Panc1 (cell line): ENCODE results near the gene ADK. TPM values are rescaled to one million over a fixed set of nuclear protein-coding genes. Genes with fewer than 3 reads are reported as not detected.

Experiments
- ATAC-seq: fragments of 200-7000 bp; cut with Tn5 transposase; 2 replicates; pipeline ENCODE4 v1.9.1; 2020; ENCODE audit warnings: mild to moderate bottlenecking, moderate library complexity
- BruUV-seq: library from RNA; stranded (reverse); fragments of 400-500 nt; replicated peaks from 2 replicates; lab custom pipeline; 2021; lab: Mats Ljungman, UMichigan
- CTCF ChIA-PET: fragments of 300-600 bp; sonication (Branson Sonifier 250); formaldehyde crosslinking; loops from one replicate; lab custom pipeline; 2022; ENCODE audit warnings: antibody characterized with exemption; lab: Charles Lee
- POLR2A ChIA-PET: fragments of 300-600 bp; sonication (Branson Sonifier 250); formaldehyde crosslinking; loops from one replicate; lab custom pipeline; 2022; ENCODE audit warnings: antibody characterized with exemption; lab: Charles Lee
- DNase-seq: peaks from one replicate; pipeline ENCODE4 v3.0.0-alpha.2; 2010; ENCODE audit warnings: low read depth, low spot score
- H3K27ac ChIP-seq: 2 replicates; pipeline ENCODE4 v1.5.1; 2011; ENCODE audit warnings: mild to moderate bottlenecking, low read length, inconsistent platforms
- H3K27me3 ChIP-seq: fragments of 200-500 bp; sonication (Bioruptor generic); 2 replicates; pipeline ENCODE4 v1.6.0; 2014; ENCODE audit warnings: low read length, inconsistent platforms; ENCODE audit not compliant: control insufficient read depth, insufficient read depth
- H3K36me3 ChIP-seq: fragments of 200-500 bp; sonication (Bioruptor generic); 2 replicates; pipeline ENCODE4 v1.5.1; 2014; ENCODE audit warnings: inconsistent platforms, mild to moderate bottlenecking, low read length, moderate library complexity; ENCODE audit not compliant: control insufficient read depth, insufficient read depth
- H3K4me1 ChIP-seq: 2 replicates; pipeline ENCODE4 v1.5.1; 2011; ENCODE audit warnings: inconsistent platforms, mild to moderate bottlenecking, low read length, moderate library complexity; ENCODE audit not compliant: control insufficient read depth, insufficient read depth
- H3K4me3 ChIP-seq, 2 experiments: 2 replicates each; pipeline ENCODE4 v1.5.1; 2011 to 2012; ENCODE audit warnings: low read depth in 2 of 2, low read length in 2 of 2, mild to moderate bottlenecking in 2 of 2, inconsistent platforms in 1 of 2, moderate library complexity in 1 of 2
- H3K9me3 ChIP-seq: fragments of 200-500 bp; sonication (Bioruptor generic); 2 replicates; pipeline ENCODE4 v1.5.1; 2014; ENCODE audit warnings: low read depth, mild to moderate bottlenecking, inconsistent platforms, low read length, moderate library complexity; ENCODE audit not compliant: control insufficient read depth, insufficient read depth
- POLR2AphosphoS5 ChIP-seq: IDR thresholded peaks from 2 replicates; pipeline ENCODE4 v1.6.1; 2012; ENCODE audit warnings: mild to moderate bottlenecking, low read depth, low read length, moderate library complexity
- SIN3A ChIP-seq: IDR thresholded peaks from 2 replicates; pipeline ENCODE4 v1.6.1; 2012; ENCODE audit warnings: low read depth, mild to moderate bottlenecking, low read length, moderate library complexity, borderline replicate concordance; ENCODE audit not compliant: insufficient read depth
- TCF7L2 ChIP-seq: IDR thresholded peaks from 2 replicates; pipeline ENCODE4 v1.6.1; 2011; ENCODE audit warnings: mild to moderate bottlenecking, low read depth, low read length, inconsistent platforms
- in situ Hi-C: cut with HindIII; loops from 2 replicates; pipeline ENCODE4 v1.10.0; 2016; ENCODE audit warnings: low sequenced_read_pairs, low pct_unique_long_range_greater_than_20kb
- intact Hi-C: fragments of 100-400 bp; cut with micrococcal nuclease; formaldehyde crosslinking; loops from one replicate; pipeline ENCODE4 v1.10.0; 2022; ENCODE audit not compliant: unreplicated experiment
- total RNA-seq: library from RNA; stranded (reverse); gene quantifications from one replicate; pipeline ENCODE4 v1.2.1, GENCODE V29; 2021; ENCODE audit not compliant: unreplicated experiment
- TF ChIP-seq, protein P1 (sequence below): fragments of 450-650 bp; IDR thresholded peaks from 2 replicates; pipeline ENCODE4 v1.5.1; 2017; ENCODE audit warnings: mild to moderate bottlenecking
- TF ChIP-seq, protein P2 (sequence below), 2 experiments: IDR thresholded peaks; 2 replicates each; pipeline ENCODE4 v1.6.1; 2011 to 2012; ENCODE audit warnings: low read depth in 2 of 2, control low read depth in 1 of 2, low read length in 1 of 2, mild to moderate bottlenecking in 1 of 2, moderate library complexity in 1 of 2; ENCODE audit not compliant: insufficient read depth in 1 of 2

The ADK gene
- total RNA-seq, 1 experiment from 2014 or later, result 64.5 TPM

- no peak for ATAC-seq
- intact Hi-C loops, result no loop called here
- no peaks in the 10 kb centered on the region for H3K4me1 ChIP-seq
- BruUV-seq, result no TSS peak
- in situ Hi-C loops, result no loop called here
- no peak overlapping the region for H3K4me3 ChIP-seq
- no peak for DNase-seq
- H3K9me3 ChIP-seq, result no peaks in the 10 kb centered on the region
- TF ChIP-seq, protein P1, sequence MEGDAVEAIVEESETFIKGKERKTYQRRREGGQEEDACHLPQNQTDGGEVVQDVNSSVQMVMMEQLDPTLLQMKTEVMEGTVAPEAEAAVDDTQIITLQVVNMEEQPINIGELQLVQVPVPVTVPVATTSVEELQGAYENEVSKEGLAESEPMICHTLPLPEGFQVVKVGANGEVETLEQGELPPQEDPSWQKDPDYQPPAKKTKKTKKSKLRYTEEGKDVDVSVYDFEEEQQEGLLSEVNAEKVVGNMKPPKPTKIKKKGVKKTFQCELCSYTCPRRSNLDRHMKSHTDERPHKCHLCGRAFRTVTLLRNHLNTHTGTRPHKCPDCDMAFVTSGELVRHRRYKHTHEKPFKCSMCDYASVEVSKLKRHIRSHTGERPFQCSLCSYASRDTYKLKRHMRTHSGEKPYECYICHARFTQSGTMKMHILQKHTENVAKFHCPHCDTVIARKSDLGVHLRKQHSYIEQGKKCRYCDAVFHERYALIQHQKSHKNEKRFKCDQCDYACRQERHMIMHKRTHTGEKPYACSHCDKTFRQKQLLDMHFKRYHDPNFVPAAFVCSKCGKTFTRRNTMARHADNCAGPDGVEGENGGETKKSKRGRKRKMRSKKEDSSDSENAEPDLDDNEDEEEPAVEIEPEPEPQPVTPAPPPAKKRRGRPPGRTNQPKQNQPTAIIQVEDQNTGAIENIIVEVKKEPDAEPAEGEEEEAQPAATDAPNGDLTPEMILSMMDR, result no peak
- no peak for TF ChIP-seq SIN3A
- TF ChIP-seq TCF7L2, result no peak
- no peak for TF ChIP-seq POLR2AphosphoS5
- TF ChIP-seq, protein P2, sequence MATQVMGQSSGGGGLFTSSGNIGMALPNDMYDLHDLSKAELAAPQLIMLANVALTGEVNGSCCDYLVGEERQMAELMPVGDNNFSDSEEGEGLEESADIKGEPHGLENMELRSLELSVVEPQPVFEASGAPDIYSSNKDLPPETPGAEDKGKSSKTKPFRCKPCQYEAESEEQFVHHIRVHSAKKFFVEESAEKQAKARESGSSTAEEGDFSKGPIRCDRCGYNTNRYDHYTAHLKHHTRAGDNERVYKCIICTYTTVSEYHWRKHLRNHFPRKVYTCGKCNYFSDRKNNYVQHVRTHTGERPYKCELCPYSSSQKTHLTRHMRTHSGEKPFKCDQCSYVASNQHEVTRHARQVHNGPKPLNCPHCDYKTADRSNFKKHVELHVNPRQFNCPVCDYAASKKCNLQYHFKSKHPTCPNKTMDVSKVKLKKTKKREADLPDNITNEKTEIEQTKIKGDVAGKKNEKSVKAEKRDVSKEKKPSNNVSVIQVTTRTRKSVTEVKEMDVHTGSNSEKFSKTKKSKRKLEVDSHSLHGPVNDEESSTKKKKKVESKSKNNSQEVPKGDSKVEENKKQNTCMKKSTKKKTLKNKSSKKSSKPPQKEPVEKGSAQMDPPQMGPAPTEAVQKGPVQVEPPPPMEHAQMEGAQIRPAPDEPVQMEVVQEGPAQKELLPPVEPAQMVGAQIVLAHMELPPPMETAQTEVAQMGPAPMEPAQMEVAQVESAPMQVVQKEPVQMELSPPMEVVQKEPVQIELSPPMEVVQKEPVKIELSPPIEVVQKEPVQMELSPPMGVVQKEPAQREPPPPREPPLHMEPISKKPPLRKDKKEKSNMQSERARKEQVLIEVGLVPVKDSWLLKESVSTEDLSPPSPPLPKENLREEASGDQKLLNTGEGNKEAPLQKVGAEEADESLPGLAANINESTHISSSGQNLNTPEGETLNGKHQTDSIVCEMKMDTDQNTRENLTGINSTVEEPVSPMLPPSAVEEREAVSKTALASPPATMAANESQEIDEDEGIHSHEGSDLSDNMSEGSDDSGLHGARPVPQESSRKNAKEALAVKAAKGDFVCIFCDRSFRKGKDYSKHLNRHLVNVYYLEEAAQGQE (IDR thresholded peaks at IDR 0.05; ENCODE audit: insufficient read depth in 1 of 2, low read depth in 2 of 2, low read length in 1 of 2), result no peak
- no peaks in the 10 kb centered on the region for H3K36me3 ChIP-seq
- POLR2A ChIA-PET, result no interaction called here
- CTCF ChIA-PET, result no interaction called here
- H3K27me3 ChIP-seq, result no peaks in the 10 kb centered on the region
- no peak overlapping the region for H3K27ac ChIP-seq
Observed at GRCh38 chr10:74314166-74314565, 163.1 kb downstream of the ADK start.

- intact Hi-C loops (no loop called here), in situ Hi-C loops (no loop called here)
- no peak for TF ChIP-seq TCF7L2
- TF ChIP-seq POLR2AphosphoS5, result no peak
- no peak for TF ChIP-seq SIN3A
- TF ChIP-seq, protein P1, result no peak
- TF ChIP-seq, protein P2 (IDR thresholded peaks at IDR 0.05; ENCODE audit: insufficient read depth in 1 of 2, low read depth in 2 of 2, low read length in 1 of 2), result no peak
- DNase-seq, result no peak
- BruUV-seq, result no TSS peak
- H3K4me1 ChIP-seq, result no peaks in the 10 kb centered on the region
- no peak for ATAC-seq
- CTCF ChIA-PET, result interaction anchor here (0.6 kb wide), 1 partner anchor 438 kb away, joined by 7 read pairs; no protein-coding TSS in a partner anchor
- no peaks in the 10 kb centered on the region for H3K9me3 ChIP-seq
- POLR2A ChIA-PET, result interaction anchor here (0.6 kb wide), 1 partner anchor 42 kb away, joined by 6 read pairs; no protein-coding TSS in a partner anchor
- H3K27me3 ChIP-seq, result no peaks in the 10 kb centered on the region
- H3K4me3 ChIP-seq, result no peak overlapping the region
- no peaks in the 10 kb centered on the region for H3K36me3 ChIP-seq
- no peak overlapping the region for H3K27ac ChIP-seq
Observed at GRCh38 chr10:74320026-74320425, 169.0 kb downstream of the ADK start.
